PC-9 (cell line): ENCODE data around the gene CHST7. TPM values are rescaled to one million over a fixed set of nuclear protein-coding genes. Genes with fewer than 3 reads are reported as not detected.

Experiments used
- BruUV-seq: library from RNA; stranded (reverse); fragments of 400-500 nt; replicated peaks from 2 replicates; lab custom pipeline; 2021; lab: Mats Ljungman, UMichigan
- CTCF ChIA-PET: fragments of 300-600 bp; sonication (Branson Sonifier 250); formaldehyde crosslinking; loops from one replicate; lab custom pipeline; 2022; ENCODE audit warnings: antibody characterized with exemption; lab: Charles Lee
- POLR2A ChIA-PET: fragments of 300-600 bp; sonication (Branson Sonifier 250); formaldehyde crosslinking; loops from one replicate; lab custom pipeline; 2022; ENCODE audit warnings: antibody characterized with exemption; ENCODE audit not compliant: unreplicated experiment; lab: Charles Lee
- DNase-seq, 2 experiments: peaks; one replicate each; pipeline versions ENCODE4 v3.0.0 to v3.0.0-alpha.2; 2015 to 2022; ENCODE audit warnings: mixed read lengths in 1 of 2
- H2AFZ ChIP-seq: fragments of 200-600 bp; sonication (generic); 2 replicates; pipeline ENCODE4 v1.8.1; 2017; ENCODE audit warnings: antibody characterized with exemption
- H3F3A ChIP-seq: fragments of 200-600 bp; sonication (generic); 2 replicates; pipeline ENCODE4 v1.8.1; 2017; ENCODE audit warnings: antibody characterized with exemption, mild to moderate bottlenecking, low read depth; ENCODE audit not compliant: insufficient read depth
- H3K27ac ChIP-seq: fragments of 200-600 bp; sonication (generic); 2 replicates; pipeline ENCODE4 v1.6.1; 2016; ENCODE audit warnings: mixed run types
- H3K27me3 ChIP-seq: fragments of 200-600 bp; sonication (generic); 2 replicates; pipeline ENCODE4 v1.6.1; 2016; ENCODE audit warnings: low read depth, mixed run types; ENCODE audit not compliant: insufficient read depth
- H3K36me3 ChIP-seq: fragments of 200-600 bp; sonication (generic); 2 replicates; pipeline ENCODE4 v1.6.1; 2016; ENCODE audit warnings: low read depth, mixed run types
- H3K4me1 ChIP-seq: fragments of 200-600 bp; sonication (generic); replicated peaks from 2 replicates; pipeline ENCODE4 v1.6.1; 2016; ENCODE audit warnings: mixed run types; ENCODE audit not compliant: insufficient read depth
- H3K4me2 ChIP-seq: fragments of 200-600 bp; sonication (generic); 2 replicates; pipeline ENCODE4 v1.6.1; 2017; ENCODE audit warnings: mixed run types
- H3K4me3 ChIP-seq: fragments of 200-600 bp; sonication (generic); 2 replicates; pipeline ENCODE4 v1.6.1; 2016; ENCODE audit warnings: mixed run types
- H3K79me2 ChIP-seq: fragments of 200-600 bp; sonication (generic); 2 replicates; pipeline ENCODE4 v1.6.1; 2017; ENCODE audit warnings: low read depth, mixed run types
- H3K9me2 ChIP-seq: fragments of 200-600 bp; sonication (generic); 2 replicates; pipeline ENCODE4 v1.8.1; 2017; ENCODE audit warnings: mild to moderate bottlenecking; ENCODE audit not compliant: insufficient read depth
- H3K9me3 ChIP-seq: fragments of 200-600 bp; sonication (generic); 2 replicates; pipeline ENCODE4 v1.8.1; 2016; ENCODE audit warnings: low read depth; ENCODE audit not compliant: insufficient read depth
- H4K20me1 ChIP-seq: fragments of 200-600 bp; sonication (generic); 2 replicates; pipeline ENCODE4 v1.8.1; 2017; ENCODE audit not compliant: insufficient read depth
- EZH2 ChIP-seq: fragments of 200-600 bp; sonication (generic); IDR thresholded peaks from 2 replicates; pipeline ENCODE4 v1.8.0; 2017; ENCODE audit warnings: antibody characterized with exemption, low read depth
- intact Hi-C: fragments of 100-400 bp; cut with micrococcal nuclease; formaldehyde crosslinking; loops from one replicate; pipeline ENCODE4 v1.10.0; 2022; ENCODE audit not compliant: unreplicated experiment
- total RNA-seq: library from RNA; stranded (reverse); gene quantifications from 2 replicates; pipeline ENCODE4 v1.2.3, GENCODE V29; 2021
- TF ChIP-seq, protein P1 (sequence below): fragments of 200-600 bp; sonication (generic); conservative IDR thresholded peaks from 2 replicates; pipeline ENCODE4 v1.6.1; 2017; ENCODE audit warnings: mixed run types, antibody characterized with exemption, mild to moderate bottlenecking, moderate library complexity

The CHST7 gene
- total RNA-seq, 1 experiment from 2014 or later, result 0.94 TPM

DNA sequence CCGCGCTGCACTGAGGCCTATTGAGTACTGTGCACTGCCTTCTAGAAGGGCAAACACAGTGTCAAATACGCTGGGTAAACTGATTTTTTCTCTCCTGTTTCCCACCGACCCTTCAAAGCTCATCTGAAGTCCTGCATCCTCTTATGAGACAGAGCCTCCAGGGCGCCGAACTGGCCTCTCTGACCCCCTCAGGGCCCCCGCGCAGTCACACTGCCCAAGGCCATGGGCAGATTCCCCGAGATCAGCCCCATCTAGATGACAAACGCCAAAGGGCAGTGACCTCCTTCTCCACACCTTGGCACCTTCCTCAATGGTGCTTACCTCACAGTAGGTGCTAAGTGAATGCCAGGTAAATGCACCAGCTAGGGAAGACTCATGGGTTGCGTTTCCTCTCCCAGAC is 34.4 kb downstream of the CHST7 start:
- Histone ChIP-seq H3K79me2 (no peaks in the 10 kb centered on the region), H3K9me3 (no peaks in the 10 kb centered on the region), H3K4me2 (no peak overlapping the region), H3K4me1 (no peaks in the 10 kb centered on the region), H4K20me1 (no peaks in the 10 kb centered on the region), H3K27me3 (no peaks in the 10 kb centered on the region), H3K9me2 (no peaks in the 10 kb centered on the region), H3F3A (no peaks in the 10 kb centered on the region), H3K36me3 (no peaks in the 10 kb centered on the region), H3K27ac (no peak overlapping the region), H2AFZ (no peak overlapping the region), H3K4me3 (no peak overlapping the region)
- DNase-seq, result no peak
- no TSS peak for BruUV-seq
- CTCF ChIA-PET, result no interaction called here
- no peak for TF ChIP-seq EZH2
- TF ChIP-seq, protein P1, sequence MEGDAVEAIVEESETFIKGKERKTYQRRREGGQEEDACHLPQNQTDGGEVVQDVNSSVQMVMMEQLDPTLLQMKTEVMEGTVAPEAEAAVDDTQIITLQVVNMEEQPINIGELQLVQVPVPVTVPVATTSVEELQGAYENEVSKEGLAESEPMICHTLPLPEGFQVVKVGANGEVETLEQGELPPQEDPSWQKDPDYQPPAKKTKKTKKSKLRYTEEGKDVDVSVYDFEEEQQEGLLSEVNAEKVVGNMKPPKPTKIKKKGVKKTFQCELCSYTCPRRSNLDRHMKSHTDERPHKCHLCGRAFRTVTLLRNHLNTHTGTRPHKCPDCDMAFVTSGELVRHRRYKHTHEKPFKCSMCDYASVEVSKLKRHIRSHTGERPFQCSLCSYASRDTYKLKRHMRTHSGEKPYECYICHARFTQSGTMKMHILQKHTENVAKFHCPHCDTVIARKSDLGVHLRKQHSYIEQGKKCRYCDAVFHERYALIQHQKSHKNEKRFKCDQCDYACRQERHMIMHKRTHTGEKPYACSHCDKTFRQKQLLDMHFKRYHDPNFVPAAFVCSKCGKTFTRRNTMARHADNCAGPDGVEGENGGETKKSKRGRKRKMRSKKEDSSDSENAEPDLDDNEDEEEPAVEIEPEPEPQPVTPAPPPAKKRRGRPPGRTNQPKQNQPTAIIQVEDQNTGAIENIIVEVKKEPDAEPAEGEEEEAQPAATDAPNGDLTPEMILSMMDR, result no peak
- intact Hi-C loops, result no loop called here
- POLR2A ChIA-PET, result no interaction called here

DNA sequence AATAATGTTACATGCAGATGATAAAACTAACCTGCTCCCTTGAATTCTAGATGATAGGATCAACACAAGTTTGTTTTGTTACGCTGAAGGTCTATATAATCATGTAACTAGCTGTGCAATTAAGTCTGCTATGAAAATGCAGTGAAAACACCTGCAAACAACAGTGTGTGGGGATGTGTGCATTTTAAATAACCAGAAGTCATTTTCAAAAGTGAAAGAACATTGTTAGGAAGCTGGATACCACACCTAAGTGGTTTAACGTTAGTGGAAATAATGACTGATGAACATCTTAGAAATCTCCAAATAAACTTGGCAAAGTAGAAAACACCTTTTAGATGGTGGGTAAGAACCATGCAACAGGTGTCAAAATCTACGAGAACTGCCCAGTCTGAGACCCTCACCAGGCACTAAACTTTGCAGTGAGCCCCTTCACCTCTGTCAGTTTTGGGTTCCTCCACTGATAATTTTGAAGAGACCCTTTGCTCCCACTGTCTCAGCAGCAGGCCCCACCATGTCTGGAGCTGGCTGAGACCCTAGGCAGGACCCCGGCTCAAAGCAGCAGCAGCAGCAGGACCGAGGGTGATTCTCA is 36.6 kb downstream of the CHST7 start:
- POLR2A ChIA-PET, result no interaction called here
- Histone ChIP-seq H3K4me2 (no peak overlapping the region), H3K9me2 (no peaks in the 10 kb centered on the region), H3F3A (no peaks in the 10 kb centered on the region), H3K9me3 (no peaks in the 10 kb centered on the region), H3K36me3 (no peaks in the 10 kb centered on the region), H3K79me2 (no peaks in the 10 kb centered on the region), H3K27me3 (no peaks in the 10 kb centered on the region), H3K27ac (no peak overlapping the region), H4K20me1 (no peaks in the 10 kb centered on the region), H3K4me3 (no peak overlapping the region), H2AFZ (no peak overlapping the region), H3K4me1 (no peaks in the 10 kb centered on the region)
- no peak for DNase-seq
- BruUV-seq, result no TSS peak
- intact Hi-C loops, result no loop called here
- TF ChIP-seq, protein P1, result no peak
- no peak for TF ChIP-seq EZH2
- CTCF ChIA-PET, result no interaction called here

DNA sequence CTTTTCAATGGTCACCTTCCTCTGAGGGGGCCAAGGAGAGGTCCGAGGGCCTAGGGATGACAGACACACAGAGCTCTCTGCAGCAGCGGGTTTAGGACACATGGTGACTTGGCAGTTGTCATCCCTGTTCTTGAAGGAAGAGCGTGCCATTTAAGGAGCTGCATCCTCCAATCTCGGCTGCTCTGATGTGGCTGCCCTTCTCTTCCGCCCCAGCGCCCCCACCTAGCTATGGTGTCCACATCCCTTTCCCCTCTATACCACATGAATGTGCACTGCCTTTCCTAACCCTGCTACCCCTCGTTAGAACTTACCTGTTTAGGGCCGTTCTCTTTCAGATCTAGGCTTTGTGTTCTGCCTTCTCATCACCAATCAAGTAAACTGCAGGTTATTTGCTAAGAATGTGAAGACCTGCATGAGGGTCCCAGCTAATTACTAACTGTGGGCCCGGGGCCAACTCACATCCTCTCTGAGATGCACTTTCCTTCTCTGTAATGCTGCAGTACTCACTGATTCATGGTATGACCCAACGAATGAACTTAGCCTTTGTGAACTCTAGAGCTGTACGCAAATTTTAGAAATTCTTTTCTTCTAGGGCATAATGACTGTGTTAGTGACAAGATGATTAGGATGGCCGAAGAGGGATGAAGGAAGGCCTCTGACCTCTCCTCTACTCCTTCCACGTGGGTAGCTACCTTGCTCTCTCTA is 38.2 kb downstream of the CHST7 start:
- no peak overlapping the region for H3K27ac ChIP-seq
- POLR2A ChIA-PET, result no interaction called here
- CTCF ChIA-PET, result no interaction called here
- no TSS peak for BruUV-seq
- H3K36me3 ChIP-seq, result no peaks in the 10 kb centered on the region
- no peak for DNase-seq
- no peaks in the 10 kb centered on the region for H3K79me2 ChIP-seq
- intact Hi-C loops, result no loop called here
- H3K4me2 ChIP-seq, result no peak overlapping the region
- no peaks in the 10 kb centered on the region for H4K20me1 ChIP-seq
- H3F3A ChIP-seq, result no peaks in the 10 kb centered on the region
- H3K4me3 ChIP-seq, result no peak overlapping the region
- H2AFZ ChIP-seq, result no peak overlapping the region
- no peaks in the 10 kb centered on the region for H3K4me1 ChIP-seq
- TF ChIP-seq EZH2, result no peak
- TF ChIP-seq, protein P1, result no peak
- H3K27me3 ChIP-seq, result no peaks in the 10 kb centered on the region
- H3K9me3 ChIP-seq, result no peaks in the 10 kb centered on the region
- H3K9me2 ChIP-seq, result no peaks in the 10 kb centered on the region
